Measurements from ENCODE around the gene VEPH1.

Gene VEPH1

GRCh38 chr3:157532529-157533297 lies 29.5 kb upstream of the VEPH1 start:
- no peak for DNase-seq (ENCODE audit: low spot score in 2 of 2)
- H3K27ac Mint-ChIP-seq (ENCODE audit: low read depth), result no peak overlapping the region
- H3K4me1 Mint-ChIP-seq, result no peaks in the 10 kb centered on the region
- no peak overlapping the region for H3K4me3 Mint-ChIP-seq
- H3K36me3 Mint-ChIP-seq (ENCODE audit: insufficient read depth), result no peaks in the 10 kb centered on the region
- peaks cover 7% of the 10 kb centered on the region for H3K27me3 Mint-ChIP-seq
- no peaks in the 10 kb centered on the region for H3K9me3 Mint-ChIP-seq
- ATAC-seq (replicated peaks; ENCODE audit: extremely low read depth, poor library complexity, severe bottlenecking), result no peak

GRCh38 chr3:157531771-157532170 lies 28.6 kb upstream of the VEPH1 start:
- H3K4me3 Mint-ChIP-seq, result no peak overlapping the region
- peaks cover 3% of the 10 kb centered on the region for H3K27me3 Mint-ChIP-seq
- DNase-seq (ENCODE audit: low spot score in 2 of 2), result no peak
- H3K27ac Mint-ChIP-seq (ENCODE audit: low read depth), result no peak overlapping the region
- H3K9me3 Mint-ChIP-seq, result no peaks in the 10 kb centered on the region
- no peaks in the 10 kb centered on the region for H3K36me3 Mint-ChIP-seq (ENCODE audit: insufficient read depth)
- H3K4me1 Mint-ChIP-seq, result no peaks in the 10 kb centered on the region
- no peak for ATAC-seq (replicated peaks; ENCODE audit: extremely low read depth, poor library complexity, severe bottlenecking)

GRCh38 chr3:157531301-157531660 lies 28.1 kb upstream of the VEPH1 start:
- ATAC-seq (replicated peaks; ENCODE audit: extremely low read depth, poor library complexity, severe bottlenecking) (no peak), DNase-seq (ENCODE audit: low spot score in 2 of 2) (no peak)
- no peaks in the 10 kb centered on the region for H3K4me1 Mint-ChIP-seq
- no peaks in the 10 kb centered on the region for H3K9me3 Mint-ChIP-seq
- H3K27ac Mint-ChIP-seq (ENCODE audit: low read depth), result no peak overlapping the region
- no peaks in the 10 kb centered on the region for H3K36me3 Mint-ChIP-seq (ENCODE audit: insufficient read depth)
- H3K27me3 Mint-ChIP-seq, result no peaks in the 10 kb centered on the region
- no peak overlapping the region for H3K4me3 Mint-ChIP-seq

GRCh38 chr3:157530637-157531300 lies 27.6 kb upstream of the VEPH1 start:
- Mint-ChIP-seq H3K4me1 (no peaks in the 10 kb centered on the region), H3K4me3 (no peak overlapping the region), H3K27me3 (no peaks in the 10 kb centered on the region), H3K27ac (ENCODE audit: low read depth) (no peak overlapping the region), H3K9me3 (no peaks in the 10 kb centered on the region), H3K36me3 (ENCODE audit: insufficient read depth) (no peaks in the 10 kb centered on the region)
- ATAC-seq (replicated peaks; ENCODE audit: extremely low read depth, poor library complexity, severe bottlenecking) (no peak), DNase-seq (ENCODE audit: low spot score in 2 of 2) (no peak)

- DNase-seq (ENCODE audit: low spot score in 2 of 2), result no peak
- Mint-ChIP-seq H3K4me1 (no peaks in the 10 kb centered on the region), H3K27ac (ENCODE audit: low read depth) (no peak overlapping the region), H3K9me3 (no peaks in the 10 kb centered on the region), H3K27me3 (peaks cover 9% of the 10 kb centered on the region), H3K4me3 (no peak overlapping the region), H3K36me3 (ENCODE audit: insufficient read depth) (no peaks in the 10 kb centered on the region)
- ATAC-seq (replicated peaks; ENCODE audit: extremely low read depth, poor library complexity, severe bottlenecking), result no peak
Observed at GRCh38 chr3:157529751-157530150, 26.5 kb upstream of the VEPH1 start.

- DNase-seq (ENCODE audit: low spot score in 2 of 2) (no peak), ATAC-seq (replicated peaks; ENCODE audit: extremely low read depth, poor library complexity, severe bottlenecking) (no peak)
- peaks cover 9% of the 10 kb centered on the region for H3K27me3 Mint-ChIP-seq
- no peak overlapping the region for H3K27ac Mint-ChIP-seq (ENCODE audit: low read depth)
- H3K4me1 Mint-ChIP-seq, result no peaks in the 10 kb centered on the region
- no peaks in the 10 kb centered on the region for H3K9me3 Mint-ChIP-seq
- no peaks in the 10 kb centered on the region for H3K36me3 Mint-ChIP-seq (ENCODE audit: insufficient read depth)
- no peak overlapping the region for H3K4me3 Mint-ChIP-seq
Observed at GRCh38 chr3:157529085-157529484, 25.9 kb upstream of the VEPH1 start.

GRCh38 chr3:157527131-157527881 lies 24.1 kb upstream of the VEPH1 start:
- ATAC-seq (replicated peaks; ENCODE audit: extremely low read depth, poor library complexity, severe bottlenecking), result no peak
- no peaks in the 10 kb centered on the region for H3K9me3 Mint-ChIP-seq
- no peak overlapping the region for H3K27ac Mint-ChIP-seq (ENCODE audit: low read depth)
- no peaks in the 10 kb centered on the region for H3K4me1 Mint-ChIP-seq
- H3K36me3 Mint-ChIP-seq (ENCODE audit: insufficient read depth), result no peaks in the 10 kb centered on the region
- H3K4me3 Mint-ChIP-seq, result no peak overlapping the region
- H3K27me3 Mint-ChIP-seq, result peaks cover 9% of the 10 kb centered on the region
- no peak for DNase-seq (ENCODE audit: low spot score in 2 of 2)

- no peaks in the 10 kb centered on the region for H3K9me3 Mint-ChIP-seq
- no peaks in the 10 kb centered on the region for H3K4me1 Mint-ChIP-seq
- no peak overlapping the region for H3K27ac Mint-ChIP-seq (ENCODE audit: low read depth)
Observed at GRCh38 chr3:157526036-157526435, 22.8 kb upstream of the VEPH1 start.

GRCh38 chr3:157523814-157524213 lies 20.6 kb upstream of the VEPH1 start:
- peaks cover 9% of the 10 kb centered on the region for H3K27me3 Mint-ChIP-seq
- no peaks in the 10 kb centered on the region for H3K4me1 Mint-ChIP-seq
- no peak overlapping the region for H3K4me3 Mint-ChIP-seq
- no peaks in the 10 kb centered on the region for H3K9me3 Mint-ChIP-seq
- DNase-seq (ENCODE audit: low spot score in 2 of 2), result no peak
- no peak overlapping the region for H3K27ac Mint-ChIP-seq (ENCODE audit: low read depth)
- no peaks in the 10 kb centered on the region for H3K36me3 Mint-ChIP-seq (ENCODE audit: insufficient read depth)
- ATAC-seq (replicated peaks; ENCODE audit: extremely low read depth, poor library complexity, severe bottlenecking), result no peak

More at GRCh38 chr3:157526036-157526435, 22.8 kb upstream of the VEPH1 start:
- H3K4me3 Mint-ChIP-seq, result no peak overlapping the region
- no peak for DNase-seq (ENCODE audit: low spot score in 2 of 2)
- no peak for ATAC-seq (replicated peaks; ENCODE audit: extremely low read depth, poor library complexity, severe bottlenecking)
- no peaks in the 10 kb centered on the region for H3K36me3 Mint-ChIP-seq (ENCODE audit: insufficient read depth)
- H3K27me3 Mint-ChIP-seq, result peaks cover 9% of the 10 kb centered on the region

GRCh38 chr3:157522648-157523047 lies 19.4 kb upstream of the VEPH1 start:
- Mint-ChIP-seq H3K9me3 (no peaks in the 10 kb centered on the region), H3K36me3 (ENCODE audit: insufficient read depth) (no peaks in the 10 kb centered on the region), H3K4me1 (no peaks in the 10 kb centered on the region)

GRCh38 chr3:157520485-157521150 lies 17.4 kb upstream of the VEPH1 start:
- Mint-ChIP-seq H3K4me1 (no peaks in the 10 kb centered on the region), H3K36me3 (ENCODE audit: insufficient read depth) (no peaks in the 10 kb centered on the region), H3K27ac (ENCODE audit: low read depth) (no peak overlapping the region), H3K9me3 (no peaks in the 10 kb centered on the region), H3K27me3 (peaks cover 9% of the 10 kb centered on the region), H3K4me3 (no peak overlapping the region)
- ATAC-seq (replicated peaks; ENCODE audit: extremely low read depth, poor library complexity, severe bottlenecking), result no peak
- no peak for DNase-seq (ENCODE audit: low spot score in 2 of 2)

More at GRCh38 chr3:157522648-157523047, 19.4 kb upstream of the VEPH1 start:
- Mint-ChIP-seq H3K27ac (ENCODE audit: low read depth) (no peak overlapping the region), H3K27me3 (peaks cover 9% of the 10 kb centered on the region), H3K4me3 (no peak overlapping the region)
- ATAC-seq (replicated peaks; ENCODE audit: extremely low read depth, poor library complexity, severe bottlenecking) (no peak), DNase-seq (ENCODE audit: low spot score in 2 of 2) (no peak)

GRCh38 chr3:157518881-157519280 lies 15.7 kb upstream of the VEPH1 start:
- Mint-ChIP-seq H3K27ac (ENCODE audit: low read depth) (no peak overlapping the region), H3K4me3 (no peak overlapping the region), H3K9me3 (no peaks in the 10 kb centered on the region), H3K4me1 (no peaks in the 10 kb centered on the region), H3K27me3 (no peaks in the 10 kb centered on the region), H3K36me3 (ENCODE audit: insufficient read depth) (no peaks in the 10 kb centered on the region)
- DNase-seq (ENCODE audit: low spot score in 2 of 2) (no peak), ATAC-seq (replicated peaks; ENCODE audit: extremely low read depth, poor library complexity, severe bottlenecking) (no peak)

Data from central memory CD8-positive, alpha-beta T cell (primary cell).